ENCODE measurements around the gene ZNF382. TPM values are rescaled to one million over a fixed set of nuclear protein-coding genes. Genes with fewer than 3 reads are reported as not detected.

The ZNF382 gene
- total and polyA plus RNA-seq, 9 donors, result 1.8 to 10.2 (median 7.9) TPM

GRCh38 chr19:36674201-36674600 is 69.1 kb downstream of the ZNF382 start:
- DNase-seq, result no peak
- H3K36me3 ChIP-seq, result no peaks in the 10 kb centered on the region
- H3K4me1 ChIP-seq (ENCODE audit: insufficient read depth), result no peaks in the 10 kb centered on the region
- 92 to 98% (median 95%) methylated on average over 2 of the region's 2 CpGs for WGBS, 3 donors
- intact Hi-C loops (cut with DNase I), result no loop called here
- TF ChIP-seq POLR2A (IDR thresholded peaks at IDR 0.05) (no peak), EP300 (IDR thresholded peaks at IDR 0.05) (no peak), CTCF (IDR thresholded peaks at IDR 0.05) (no peak)
- H3K27me3 ChIP-seq, result no peaks in the 10 kb centered on the region
- no peak overlapping the region for H3K27ac ChIP-seq
- H3K9me3 ChIP-seq, result peaks cover 6 to 38% of the 10 kb centered on the region in 2 donors
- no peak overlapping the region for H3K4me3 ChIP-seq

- DNase-seq, result no peak
- H3K9me3 ChIP-seq, result peaks cover 0 to 33% of the 10 kb centered on the region in 2 donors
- no peaks in the 10 kb centered on the region for H3K4me1 ChIP-seq (ENCODE audit: insufficient read depth)
- no peaks in the 10 kb centered on the region for H3K27me3 ChIP-seq
- TF ChIP-seq CTCF (IDR thresholded peaks at IDR 0.05) (no peak), POLR2A (IDR thresholded peaks at IDR 0.05) (no peak), EP300 (IDR thresholded peaks at IDR 0.05) (no peak)
- no peak overlapping the region for H3K4me3 ChIP-seq
- no peak overlapping the region for H3K27ac ChIP-seq
- H3K36me3 ChIP-seq, result no peaks in the 10 kb centered on the region
- intact Hi-C loops (cut with DNase I), result no loop called here
Observed at GRCh38 chr19:36679455-36679854, 74.3 kb downstream of the ZNF382 start.

Other genes starting within 250 kb of the ZNF382 start
- gene ZFP14, start 226.1 kb upstream of the ZNF382 start, total RNA-seq, result 10 to 100 TPM in 1 of 7 donors, 1 to 10 TPM in 6; 4.7 to 10.5 (median 7.0) TPM
- gene ZFP14, start 226.1 kb upstream of the ZNF382 start, polyA plus RNA-seq, result 1 to 10 TPM; 3.1 to 5.9 TPM
- 10 to 100 TPM in 3 of 7 donors, 1 to 10 TPM in 4; 4.7 to 16.2 (median 8.3) TPM for gene ZFP82, start 186.7 kb upstream of the ZNF382 start, total RNA-seq
- 1 to 10 TPM; 5.8 to 8.6 TPM for gene ZFP82, start 186.7 kb upstream of the ZNF382 start, polyA plus RNA-seq
- 10 to 100 TPM in 6 of 7 donors, 1 to 10 TPM in 1; 8.6 to 22.0 (median 16.4) TPM for gene ZNF566, start 115.8 kb upstream of the ZNF382 start, total RNA-seq
- 1 to 10 TPM; 6.1 to 9.3 TPM for gene ZNF566, start 115.8 kb upstream of the ZNF382 start, polyA plus RNA-seq
- gene ZNF260, start 77.0 kb upstream of the ZNF382 start, total RNA-seq, result 10 to 100 TPM in 6 of 7 donors, 1 to 10 TPM in 1; 9.4 to 19.0 (median 12.2) TPM
- gene ZNF260, start 77.0 kb upstream of the ZNF382 start, polyA plus RNA-seq, result 1 to 10 TPM; 6.1 to 8.1 TPM
- gene ZNF529, start 32.0 kb upstream of the ZNF382 start, total RNA-seq, result 10 to 100 TPM; 11.7 to 24.5 (median 19.5) TPM
- gene ZNF529, start 32.0 kb upstream of the ZNF382 start, polyA plus RNA-seq, result 10 to 100 TPM in 1 of 2 donors, 1 to 10 TPM in 1; 5.8 to 11.7 TPM
- gene ZNF461, start 61.5 kb downstream of the ZNF382 start, total RNA-seq, result 10 to 100 TPM in 2 of 7 donors, 1 to 10 TPM in 5; 6.4 to 12.9 (median 9.1) TPM
- gene ZNF461, start 61.5 kb downstream of the ZNF382 start, polyA plus RNA-seq, result 1 to 10 TPM; 4.7 to 9.9 TPM
- 10 to 100 TPM in 2 of 7 donors, 1 to 10 TPM in 5; 7.4 to 12.6 (median 9.0) TPM for gene ZNF567, start 82.3 kb downstream of the ZNF382 start, total RNA-seq
- gene ZNF567, start 82.3 kb downstream of the ZNF382 start, polyA plus RNA-seq, result 1 to 10 TPM; 4.3 to 8.4 TPM
- gene ZNF850, start 167.5 kb downstream of the ZNF382 start, total RNA-seq, result 10 to 100 TPM in 1 of 7 donors, 1 to 10 TPM in 6; 2.8 to 10.1 (median 7.4) TPM
- 1 to 10 TPM; 1.1 to 1.3 TPM for gene ZNF850, start 167.5 kb downstream of the ZNF382 start, polyA plus RNA-seq
- 10 to 100 TPM in 1 of 7 donors, 1 to 10 TPM in 6; 3.6 to 11.8 (median 8.3) TPM for gene ZNF790, start 233.1 kb downstream of the ZNF382 start, total RNA-seq
- 1 to 10 TPM; 3.5 to 4.5 TPM for gene ZNF790, start 233.1 kb downstream of the ZNF382 start, polyA plus RNA-seq
- gene ZNF345, start 245.6 kb downstream of the ZNF382 start, total RNA-seq, result 10 to 100 TPM in 2 of 7 donors, 1 to 10 TPM in 5; 3.2 to 14.1 (median 9.2) TPM
- 1 to 10 TPM; 3.5 to 5.9 TPM for gene ZNF345, start 245.6 kb downstream of the ZNF382 start, polyA plus RNA-seq

Measured in ovary (tissue), 9 donors.